ENCODE results near the gene TPRG1.

DNA sequence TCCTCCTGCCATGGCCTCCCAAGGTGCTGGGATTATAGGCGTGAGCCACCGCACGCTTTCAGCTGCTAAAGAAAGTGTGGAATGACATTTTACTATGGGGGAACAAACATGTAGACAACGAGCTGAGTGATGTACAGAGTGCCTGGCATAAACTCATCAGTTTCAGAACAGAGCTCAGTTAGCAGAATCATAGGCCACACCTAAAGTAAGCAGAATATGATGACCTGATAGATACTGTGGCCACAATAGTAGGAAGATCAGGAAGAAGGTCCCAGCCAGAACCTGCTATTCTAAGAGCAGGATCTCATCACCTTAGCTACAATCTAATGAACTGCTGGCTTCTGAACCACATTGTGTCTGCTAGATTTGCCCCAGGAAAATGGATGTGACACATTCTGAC, 158.3 kb downstream of the TPRG1 start:
- no peak for TF ChIP-seq CTCF (IDR thresholded peaks at IDR 0.05)
- TF ChIP-seq POLR2A (IDR thresholded peaks at IDR 0.05): no peak

Measured in body of pancreas (tissue), 4 donors.